SIG-M5 treated with dmso at 0.1 percent for 504 hours (cell line): ENCODE measurements around the gene GRIFIN.
"Not testable (repeated sequence)": the region's sequence is repeated elsewhere in the genome, so short reads cannot be mapped to it uniquely, and the experiment has no call there.

Experiments used
- DNase-seq: peaks from one replicate; lab custom pipeline; 2025; ENCODE audit not compliant: unreplicated experiment; lab: John Stamatoyannopoulos, UW

Gene GRIFIN

GRCh38 chr7:2461268-2462026, 14.8 kb downstream of the GRIFIN start:
- no peak for DNase-seq

DNA sequence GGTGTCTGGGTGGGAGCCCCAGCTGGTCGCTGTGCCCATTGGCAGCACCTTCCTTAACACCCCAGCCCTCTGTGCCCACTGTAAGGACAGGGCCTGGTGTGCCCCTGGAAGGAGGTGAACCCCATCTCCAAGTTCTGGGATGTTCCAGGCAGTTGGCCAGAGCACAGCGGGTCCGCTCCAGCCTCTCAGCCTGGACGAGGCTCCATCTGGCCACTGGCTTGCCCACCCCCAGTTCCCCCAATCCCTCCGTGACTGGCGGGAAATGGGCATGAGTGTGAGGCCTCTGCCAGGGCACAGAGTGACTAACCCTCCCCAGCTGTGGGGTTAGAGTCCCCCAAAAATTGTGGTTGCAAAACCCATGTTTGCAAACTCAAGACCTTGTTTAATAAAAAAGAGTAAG, 15.6 kb downstream of the GRIFIN start:
- DNase-seq, result no peak

DNA sequence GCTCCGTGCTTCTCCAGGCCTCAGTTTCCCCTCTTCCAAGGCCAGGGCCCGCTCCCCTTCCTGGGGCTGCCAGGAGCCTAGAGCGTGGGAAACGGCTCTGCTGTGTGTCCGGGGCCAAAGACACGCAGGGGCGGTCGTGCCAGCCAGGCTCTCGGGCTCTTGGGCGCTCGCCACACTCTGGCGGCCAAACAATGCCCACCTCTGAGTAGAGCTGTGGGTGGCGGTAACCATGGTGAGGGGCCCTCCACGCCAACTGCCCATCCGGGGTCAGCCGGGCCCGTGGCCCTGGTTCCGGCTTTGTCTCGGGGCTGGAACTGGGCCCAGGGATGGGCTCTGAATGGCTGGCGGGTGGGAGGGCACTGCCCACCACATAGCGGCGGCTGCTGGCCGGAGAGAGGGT, 16.0 kb downstream of the GRIFIN start:
- DNase-seq, result no peak

DNA sequence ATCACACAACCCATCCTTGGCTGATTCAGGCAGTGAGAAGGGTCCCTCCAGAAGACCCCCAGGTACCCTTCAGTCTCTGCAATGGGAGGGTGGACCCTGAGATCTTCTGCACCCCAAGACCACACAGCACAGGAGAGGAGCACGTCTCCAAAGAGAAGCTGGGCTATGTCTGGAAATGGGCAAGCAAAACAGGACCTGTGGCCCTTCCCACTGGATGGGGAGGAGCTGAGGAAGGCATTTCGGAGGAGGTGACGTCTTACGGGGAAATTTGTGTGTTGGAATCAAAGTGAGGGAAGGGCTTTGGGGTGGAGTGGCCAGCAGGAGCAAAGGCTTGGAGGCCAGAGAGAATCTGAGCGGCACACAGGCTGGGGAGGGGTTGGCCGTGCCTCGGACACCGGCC, 16.5 kb downstream of the GRIFIN start:
- no peak for DNase-seq

GRCh38 chr7:2453849-2454248, 22.3 kb downstream of the GRIFIN start:
- DNase-seq, result not testable (repeated sequence)

DNA sequence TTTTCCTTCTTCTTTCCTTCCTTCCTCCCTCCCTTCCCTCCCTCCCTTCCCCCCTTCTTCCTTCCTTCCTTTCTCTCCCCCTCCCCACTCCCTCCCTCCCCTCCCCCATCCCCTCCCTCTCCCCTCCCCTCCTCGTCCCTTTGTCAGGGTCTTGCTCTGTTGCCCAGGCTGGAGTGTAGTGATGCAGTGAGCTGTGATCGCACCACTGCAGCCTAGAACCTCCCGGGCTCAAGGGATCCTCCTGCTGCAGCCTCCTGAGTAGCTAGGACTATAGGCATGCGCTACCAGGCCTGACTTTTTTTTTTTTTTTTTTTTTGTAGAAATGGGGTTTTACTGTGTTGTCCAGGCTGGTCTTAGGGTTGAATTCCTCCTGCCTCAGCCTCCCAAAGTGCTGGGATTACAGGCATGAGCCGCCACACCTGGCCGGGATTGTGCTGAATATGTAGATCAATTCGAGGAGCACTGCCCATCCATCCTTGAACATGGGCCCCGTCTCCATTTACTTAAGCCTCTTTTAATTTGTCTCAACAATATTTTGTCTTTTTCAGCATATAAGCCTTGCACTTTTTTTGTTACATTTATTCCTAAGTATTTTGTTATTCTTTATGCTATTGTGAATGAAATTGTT, 23.4 kb downstream of the GRIFIN start:
- no peak for DNase-seq

GRCh38 chr7:2452074-2452507, 24.1 kb downstream of the GRIFIN start:
- peak; percentile 11 for DNase-seq

GRCh38 chr7:2451171-2452073, 24.8 kb downstream of the GRIFIN start:
- peak; percentile 62 for DNase-seq

DNA sequence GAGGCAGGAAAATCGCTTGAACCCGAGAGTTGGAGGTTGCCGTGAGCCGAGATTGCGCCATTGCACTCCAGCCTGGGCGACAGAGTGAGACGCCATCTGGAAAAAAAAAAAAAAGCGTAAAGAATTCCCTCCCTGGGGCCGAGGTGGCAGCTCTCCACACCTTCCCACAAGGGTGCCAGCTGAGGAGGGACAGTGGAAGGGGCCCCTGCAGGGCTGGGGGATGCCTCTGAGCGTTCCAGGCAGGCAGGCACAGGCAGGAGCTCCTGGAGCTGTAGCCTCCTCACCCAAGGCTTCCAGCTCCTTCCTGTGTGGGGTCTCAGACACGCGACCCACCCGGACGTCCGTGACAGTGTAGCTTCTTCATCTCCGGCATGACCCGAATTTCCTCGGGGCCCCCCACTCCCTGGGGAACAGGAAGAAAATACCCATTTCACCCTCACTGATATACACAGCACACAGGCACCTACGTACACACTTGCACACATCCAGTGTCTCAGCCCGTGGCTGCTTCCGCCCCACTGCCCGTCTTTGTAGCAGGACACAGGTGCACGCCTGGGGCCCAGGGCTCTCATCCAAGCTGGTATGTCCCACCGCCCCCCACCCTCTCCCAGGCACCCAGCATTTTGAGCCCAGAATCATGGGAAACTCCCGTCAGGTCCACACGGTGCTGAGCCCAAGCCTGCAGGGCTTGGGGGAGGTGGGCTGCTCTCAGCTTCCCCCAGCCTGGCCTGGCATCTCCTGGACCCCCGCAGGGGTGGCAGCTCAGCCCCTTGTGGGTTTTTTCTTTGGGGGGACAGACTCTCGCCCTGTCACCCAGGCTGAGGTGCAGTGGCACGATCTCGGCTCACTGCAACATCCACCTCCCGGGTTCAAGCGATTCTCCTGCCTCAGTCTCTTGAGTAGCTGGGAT, 25.7 kb downstream of the GRIFIN start:
- no peak for DNase-seq

DNA sequence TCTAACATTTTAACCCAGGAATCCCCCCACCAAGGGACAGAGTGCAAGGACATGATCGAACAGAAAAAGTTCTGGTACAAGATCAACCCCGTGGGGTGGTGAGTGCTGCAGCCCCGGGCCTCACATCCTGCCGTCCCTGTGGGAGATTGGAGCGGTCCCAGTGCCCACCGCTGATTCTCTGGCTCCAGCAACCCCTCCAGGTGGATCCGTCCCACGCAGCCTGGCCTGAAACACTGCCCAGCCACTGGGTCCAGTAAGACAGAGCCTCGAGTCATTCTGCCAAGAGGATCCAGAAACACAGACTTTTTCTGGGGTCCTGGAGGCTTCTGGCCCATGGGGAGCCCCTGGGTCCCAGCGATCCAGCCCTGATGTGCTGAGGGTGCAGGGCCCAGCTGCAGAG, 29.5 kb downstream of the GRIFIN start:
- DNase-seq, result no peak

DNA sequence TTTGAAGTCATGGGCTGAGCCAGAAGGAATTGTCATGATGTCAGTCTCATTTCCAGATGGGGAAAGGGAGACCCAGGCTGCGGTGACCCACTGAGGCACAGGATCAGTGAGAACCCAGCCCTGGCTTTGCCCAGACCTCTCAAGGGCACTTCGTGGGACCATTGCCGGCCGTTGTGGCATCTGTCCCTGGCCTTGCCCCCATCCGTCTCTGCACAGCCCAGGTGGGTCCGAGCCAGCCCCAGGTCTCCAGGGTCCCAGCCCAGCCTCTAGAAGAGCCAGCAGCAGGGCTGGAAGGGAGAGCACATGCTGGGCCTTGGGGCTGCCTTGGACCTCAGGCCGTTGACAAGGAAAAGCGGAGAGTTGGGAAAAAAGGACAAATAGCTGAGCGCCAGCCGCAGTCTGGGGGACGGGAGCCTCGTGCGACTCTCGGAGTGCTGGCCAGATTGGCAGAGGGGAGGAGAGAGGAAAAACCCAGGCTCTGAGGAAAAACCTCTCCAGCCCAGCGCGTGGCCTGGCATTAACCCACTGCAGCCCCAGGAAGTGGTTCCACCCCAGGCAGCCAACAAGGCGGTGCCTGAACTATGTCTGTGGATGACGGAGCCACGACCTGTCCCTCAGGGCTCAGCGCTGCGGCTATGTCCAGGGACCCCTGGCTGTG, 30.2 kb downstream of the GRIFIN start:
- no peak for DNase-seq

DNA sequence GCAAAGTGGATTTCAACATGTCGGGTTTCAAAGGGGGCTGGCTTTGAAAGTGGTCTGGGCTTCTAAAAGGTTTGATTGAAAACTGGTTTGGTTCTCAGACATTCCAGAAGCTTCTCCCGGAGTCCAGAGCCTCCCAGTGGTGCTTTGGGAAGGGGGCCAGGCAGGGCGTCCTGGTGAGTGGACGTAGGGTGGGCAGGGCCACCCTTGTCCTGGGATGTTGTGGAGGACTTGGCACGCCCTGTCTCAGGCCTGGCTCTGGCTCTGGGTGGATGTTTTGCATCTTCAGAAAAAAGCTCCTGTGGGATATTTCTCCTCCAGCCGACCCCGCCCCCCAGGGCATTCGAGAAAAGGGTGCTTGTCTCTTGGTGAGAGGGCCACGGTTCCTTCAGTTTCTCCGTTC, 31.2 kb downstream of the GRIFIN start:
- no peak for DNase-seq

- DNase-seq, result no peak
Observed at GRCh38 chr7:2444476-2444875, 31.7 kb downstream of the GRIFIN start.

- DNase-seq, result no peak
Observed at GRCh38 chr7:2443491-2443890, 32.7 kb downstream of the GRIFIN start.

DNA sequence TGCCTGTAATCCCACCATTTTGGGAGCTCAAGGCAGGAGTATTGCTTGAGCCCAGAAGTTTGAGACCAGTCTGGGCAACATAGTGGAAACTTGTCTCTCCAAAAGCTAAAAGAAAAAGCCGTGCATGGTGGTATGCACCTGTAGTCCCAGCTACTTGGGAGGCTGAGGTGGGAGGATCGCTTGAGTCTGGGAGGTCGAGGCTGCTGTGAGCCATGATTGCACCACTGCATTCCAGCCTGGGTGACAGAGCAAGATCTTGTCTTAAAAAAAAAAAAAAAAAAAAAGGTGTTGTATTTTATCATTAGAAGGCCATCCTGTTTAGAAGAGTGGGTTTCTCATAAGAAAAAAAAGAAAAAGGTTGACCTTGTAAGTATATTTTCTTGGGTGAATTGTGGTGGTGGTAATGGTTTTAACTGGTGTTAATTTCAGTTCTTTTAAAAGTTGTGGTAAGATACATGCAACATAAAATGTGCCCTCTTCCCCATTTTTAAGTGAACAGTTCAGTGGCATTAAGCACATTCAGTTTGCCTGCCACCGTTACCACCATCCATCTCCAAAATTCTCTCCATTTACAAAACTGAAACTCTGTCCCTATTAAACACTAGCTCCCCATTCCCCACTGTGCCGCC, 34.7 kb downstream of the GRIFIN start:
- no peak for DNase-seq

DNA sequence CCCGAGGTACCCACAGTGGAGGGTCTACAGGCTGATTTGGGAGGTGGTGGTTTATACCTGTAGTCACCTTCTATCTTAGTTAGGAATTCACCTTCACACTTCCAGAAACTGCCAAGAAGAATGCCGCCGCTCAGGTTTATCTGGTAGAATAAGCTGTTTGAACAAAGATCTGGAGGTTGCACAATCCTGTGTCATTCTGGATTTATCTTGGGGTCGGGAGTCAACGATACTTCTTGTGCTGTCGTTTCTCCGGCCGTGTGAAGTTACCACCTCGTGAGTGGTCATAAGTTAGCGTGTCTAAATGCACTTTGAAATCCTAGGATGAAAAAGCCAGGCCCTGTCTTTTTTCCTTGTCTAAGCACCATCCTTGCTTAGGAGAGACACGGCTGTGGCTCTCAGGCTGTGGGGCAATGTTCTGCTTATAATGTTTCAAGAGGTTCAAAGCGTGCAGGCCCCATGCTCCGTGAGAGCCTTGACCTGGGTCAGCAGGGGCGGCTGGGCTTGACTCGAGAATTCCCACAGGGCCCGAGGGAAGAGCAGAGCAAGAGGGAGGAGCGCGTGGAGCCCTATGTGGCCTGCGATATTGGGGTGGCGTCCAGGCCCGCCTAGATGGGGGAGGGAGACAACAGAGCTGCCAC, 35.5 kb downstream of the GRIFIN start:
- DNase-seq, result peak; percentile 50

DNA sequence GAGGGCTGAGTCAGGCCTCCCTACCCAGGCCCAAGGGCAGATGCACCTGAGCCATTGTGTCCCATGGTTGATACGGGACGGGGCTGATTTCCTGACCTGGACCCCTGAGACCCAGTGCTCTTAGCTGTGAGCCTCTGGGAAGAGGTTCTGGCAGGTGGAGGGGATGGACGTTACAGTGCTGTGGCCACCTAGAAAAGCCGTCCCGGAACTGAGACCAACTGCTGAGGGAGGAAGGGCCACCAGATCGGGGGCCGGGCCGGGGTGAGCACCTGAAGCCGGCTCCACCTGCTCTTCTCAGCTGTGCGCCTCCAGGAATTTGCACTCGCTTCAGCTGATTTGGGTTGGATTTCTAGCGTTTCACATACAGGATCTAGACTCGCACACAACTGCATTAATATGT, 37.4 kb downstream of the GRIFIN start:
- DNase-seq, result no peak

DNA sequence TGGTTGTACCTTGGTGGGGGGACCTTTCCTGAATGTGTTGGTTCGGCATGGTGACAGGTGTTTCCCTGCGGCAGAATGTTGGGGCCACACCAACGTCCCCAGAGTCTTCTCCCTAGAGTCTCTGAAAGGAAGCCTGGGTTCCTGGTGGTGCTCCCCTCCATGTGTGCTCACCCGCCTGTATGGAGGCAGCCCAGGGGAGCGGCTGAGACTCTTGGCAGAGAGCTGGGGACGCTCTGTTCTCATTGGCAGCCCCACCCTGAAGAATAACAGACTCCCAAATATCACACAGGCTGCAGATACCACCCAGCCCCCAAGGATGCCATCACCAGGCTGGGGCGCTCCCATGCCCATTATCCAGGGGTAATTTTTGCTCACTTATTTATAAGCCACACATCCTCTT, 38.0 kb downstream of the GRIFIN start:
- no peak for DNase-seq

DNA sequence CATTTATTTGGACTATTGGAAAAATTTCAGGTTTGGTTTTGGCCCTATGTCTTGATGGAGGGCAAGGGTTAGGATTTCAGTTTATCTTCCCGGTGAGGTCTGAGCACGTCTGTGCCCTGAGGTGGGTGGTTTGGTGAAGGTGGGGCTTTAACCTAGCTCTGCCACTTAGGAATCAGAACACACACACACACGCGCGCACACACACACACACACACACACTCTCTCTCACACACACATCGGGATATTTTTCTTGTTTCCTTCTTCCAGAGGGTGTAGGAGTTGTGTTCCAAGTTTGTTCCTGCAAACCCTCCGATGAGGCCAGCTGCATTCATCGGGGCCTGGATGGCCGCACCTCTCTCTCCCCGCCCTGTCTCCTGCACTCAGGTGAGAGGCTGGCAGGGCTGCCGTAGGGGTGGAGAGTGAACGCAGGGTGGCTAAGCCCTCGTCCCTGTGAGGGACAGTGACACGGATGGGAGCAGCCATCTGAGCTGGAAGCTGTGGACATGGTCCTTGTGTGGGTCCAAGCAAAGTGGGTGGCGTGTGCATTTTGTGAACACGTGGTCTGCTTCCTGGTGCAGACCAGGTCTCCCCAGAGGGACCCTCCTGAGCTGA, 38.6 kb downstream of the GRIFIN start:
- no peak for DNase-seq
